ENCODE results near the gene ANXA11.
"Not testable (repeated sequence)": the region's sequence is repeated elsewhere in the genome, so short reads cannot be mapped to it uniquely, and the experiment has no call there.

DNA sequence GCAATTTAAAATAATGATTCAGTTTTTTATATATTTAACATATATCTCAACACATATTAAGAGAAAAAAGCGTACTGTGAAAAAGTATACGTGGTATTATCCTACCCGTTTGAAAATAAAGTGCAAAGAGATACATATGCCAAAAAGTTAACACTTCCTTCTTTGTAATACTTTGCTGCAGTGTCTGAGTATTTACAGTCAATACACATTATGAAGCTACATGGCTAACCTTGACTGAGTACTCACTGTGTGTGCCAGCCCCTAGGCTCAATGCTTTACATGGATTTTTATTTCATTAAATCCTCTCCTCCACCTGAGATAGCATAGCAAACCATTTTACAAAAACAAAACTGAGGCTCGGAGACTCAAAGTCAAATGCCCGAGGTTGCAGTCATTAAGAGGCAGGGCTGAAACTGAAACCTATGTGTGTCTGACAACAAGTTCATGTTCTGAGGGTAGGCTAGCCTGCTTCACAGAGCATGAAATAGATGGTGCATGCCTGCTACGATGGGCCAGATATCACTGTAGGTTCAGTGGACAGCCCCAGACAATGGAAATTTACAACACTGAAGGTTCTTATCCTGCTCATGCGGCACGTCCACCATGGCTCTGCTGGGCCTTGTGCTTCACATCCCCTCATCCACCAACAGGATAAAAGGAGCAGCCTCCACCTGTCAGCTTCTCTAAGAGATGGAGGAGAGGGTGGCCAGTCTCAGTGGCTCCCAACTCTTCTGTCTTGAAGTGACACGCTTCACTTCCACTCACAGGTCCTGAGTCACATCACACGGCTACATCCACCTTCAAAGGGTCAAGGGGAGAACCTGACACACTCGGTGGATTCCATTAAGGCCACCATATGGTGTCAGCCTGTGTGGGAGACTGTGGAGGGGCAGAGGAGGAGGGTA, 29.2 kb upstream of the ANXA11 start:
- not testable (repeated sequence) for TF ChIP-seq EZH2 (IDR thresholded peaks at IDR 0.05; ENCODE audit: borderline replicate concordance); EZH2phosphoT487 (IDR thresholded peaks at IDR 0.05; ENCODE audit: low read depth, severe bottlenecking, unreplicated experiment)
- TF ChIP-seq, protein P1, sequence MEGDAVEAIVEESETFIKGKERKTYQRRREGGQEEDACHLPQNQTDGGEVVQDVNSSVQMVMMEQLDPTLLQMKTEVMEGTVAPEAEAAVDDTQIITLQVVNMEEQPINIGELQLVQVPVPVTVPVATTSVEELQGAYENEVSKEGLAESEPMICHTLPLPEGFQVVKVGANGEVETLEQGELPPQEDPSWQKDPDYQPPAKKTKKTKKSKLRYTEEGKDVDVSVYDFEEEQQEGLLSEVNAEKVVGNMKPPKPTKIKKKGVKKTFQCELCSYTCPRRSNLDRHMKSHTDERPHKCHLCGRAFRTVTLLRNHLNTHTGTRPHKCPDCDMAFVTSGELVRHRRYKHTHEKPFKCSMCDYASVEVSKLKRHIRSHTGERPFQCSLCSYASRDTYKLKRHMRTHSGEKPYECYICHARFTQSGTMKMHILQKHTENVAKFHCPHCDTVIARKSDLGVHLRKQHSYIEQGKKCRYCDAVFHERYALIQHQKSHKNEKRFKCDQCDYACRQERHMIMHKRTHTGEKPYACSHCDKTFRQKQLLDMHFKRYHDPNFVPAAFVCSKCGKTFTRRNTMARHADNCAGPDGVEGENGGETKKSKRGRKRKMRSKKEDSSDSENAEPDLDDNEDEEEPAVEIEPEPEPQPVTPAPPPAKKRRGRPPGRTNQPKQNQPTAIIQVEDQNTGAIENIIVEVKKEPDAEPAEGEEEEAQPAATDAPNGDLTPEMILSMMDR (IDR thresholded peaks at IDR 0.05; ENCODE audit: poor library complexity) = not testable (repeated sequence)

All from hepatocyte (in vitro differentiated cells).